Adrenal gland (tissue), 12 donors: ENCODE data around the gene XK. TPM values are rescaled to one million over a fixed set of nuclear protein-coding genes. Genes with fewer than 3 reads are reported as not detected.

Experiments
- DNase-seq, 7 donors: peaks; one replicate each; pipeline ENCODE4 v3.0.0-alpha.2; 2019 to 2020
- H3K27ac ChIP-seq, 5 donors: fragments of 200-600 bp; sonication (generic) in 4 of 5; 1 replicate in 3 of 5; 2 replicates in 2 of 5; pipeline versions ENCODE4 v1.5.1 to v1.8.0; 2016 to 2020; ENCODE audit warnings: mild to moderate bottlenecking in 1 of 5
- H3K27me3 ChIP-seq: fragments of 200-600 bp; 2 replicates; pipeline ENCODE4 v1.8.0; 2021
- H3K36me3 ChIP-seq, 2 donors: fragments of 200-600 bp; replicated peaks in 1 of 2; 1 replicate in 1 of 2; 2 replicates in 1 of 2; pipeline versions ENCODE4 v1.5.1 to v1.8.0; 2018 to 2022
- H3K4me1 ChIP-seq, 2 donors: fragments of 200-600 bp; replicated peaks in 1 of 2; 1 replicate in 1 of 2; 2 replicates in 1 of 2; pipeline versions ENCODE4 v1.5.1 to v1.8.0; 2018 to 2021
- H3K4me3 ChIP-seq, 4 donors: fragments of 200-600 bp; sonication (generic) in 3 of 4; one replicate each; pipeline ENCODE4 v1.5.1; 2016 to 2018
- H3K9me3 ChIP-seq, 3 donors: fragments of 200-600 bp; sonication (generic) in 1 of 3; replicated peaks in 1 of 3; 1 replicate in 2 of 3; 2 replicates in 1 of 3; pipeline versions ENCODE4 v1.5.1 to v1.8.0; 2016 to 2021
- POLR2A ChIP-seq, 2 donors: fragments of 450-650 bp; IDR thresholded peaks; one replicate each; pipeline ENCODE4 v1.6.1; 2017; ENCODE audit warnings: antibody characterized with exemption in 2 of 2, mild to moderate bottlenecking in 2 of 2, moderate library complexity in 1 of 2
- WGBS, 4 donors: extraction: QIAGEN DNeasy Blood & Tissue Kit in 2 of 4; methylation state at CpG; one replicate each; pipeline versions ENCODE4 v1.1.5 to v1.1.7; 2013 to 2017; 5-methylcytosine and 5-hydroxymethylcytosine counted together
- intact Hi-C, 2 donors: fragments of 100-400 bp; cut with DNase I; formaldehyde crosslinking; loops; one replicate each; pipeline versions ENCODE4 v1.14.1 to v1.15.0; 2022 to 2023
- polyA plus RNA-seq, 3 donors: library from polyadenylated mRNA; stranded (reverse); fragments of 200-250 nt in 2 of 3; fragments of 350-450 nt in 1 of 3; fragmentation: Illumina TruSeq in 1 of 3; extraction: RNeasy Lipid Tissue Mini Kit (QIAGEN cat#74804) in 1 of 3; gene quantifications; one replicate each; pipeline ENCODE4 v1.2.3, GENCODE V29; 2013 to 2014
- total RNA-seq, 9 donors: library from RNA; depleted of rRNA in 4 of 9; stranded (reverse); fragments of >200 nt in 4 of 9; fragments of 120-200 nt in 1 of 9; fragmentation: NEBNext Ultra II Directional in 1 of 9; extraction: Animal tissue kit (Norgen Biotek cat#: 25700) in 1 of 9; gene quantifications; one replicate each; pipeline versions ENCODE4 v1.1.0 to v1.2.4, GENCODE V29; 2013 to 2023
- TF ChIP-seq, protein P1 (sequence below), 6 experiments: fragments of 450-650 bp in 4 of 6; fragments of 200-600 bp in 2 of 6; sonication (generic) in 1 of 6; IDR thresholded peaks; 1 replicate in 5 of 6; 2 replicates in 1 of 6; pipeline versions ENCODE4 v1.5.1 to v1.8.0; 2016 to 2021; ENCODE audit warnings: antibody characterized with exemption in 6 of 6, mild to moderate bottlenecking in 2 of 6, moderate library complexity in 1 of 6
- donor health status: healthy with polysubstance abuse.
- donor health status: Bipolar disorder and iron deficiency.
- donor health status: DM: yes; HTN: yes; CAD: no.
- donor health status: DM: no; HTN: no; CAD: no.
- donor health status: DM: no; HTN: no; CAD: no.
- donor health status: DM: yes; HTN: yes; CAD: no.

The XK gene
- total and polyA plus RNA-seq, 12 donors = 0.44 to 3.8 (median 1.7) TPM

- H3K9me3 ChIP-seq = no peaks in the 10 kb centered on the region
- H3K36me3 ChIP-seq = no peaks in the 10 kb centered on the region
- peak overlapping the region in 1 of 4 donors; percentile 14 for H3K4me3 ChIP-seq
- 76 to 88% (median 82%) methylated on average over 4 of the region's 4 CpGs for WGBS, 4 donors
- no peak overlapping the region for H3K27ac ChIP-seq
- TF ChIP-seq, protein P1, sequence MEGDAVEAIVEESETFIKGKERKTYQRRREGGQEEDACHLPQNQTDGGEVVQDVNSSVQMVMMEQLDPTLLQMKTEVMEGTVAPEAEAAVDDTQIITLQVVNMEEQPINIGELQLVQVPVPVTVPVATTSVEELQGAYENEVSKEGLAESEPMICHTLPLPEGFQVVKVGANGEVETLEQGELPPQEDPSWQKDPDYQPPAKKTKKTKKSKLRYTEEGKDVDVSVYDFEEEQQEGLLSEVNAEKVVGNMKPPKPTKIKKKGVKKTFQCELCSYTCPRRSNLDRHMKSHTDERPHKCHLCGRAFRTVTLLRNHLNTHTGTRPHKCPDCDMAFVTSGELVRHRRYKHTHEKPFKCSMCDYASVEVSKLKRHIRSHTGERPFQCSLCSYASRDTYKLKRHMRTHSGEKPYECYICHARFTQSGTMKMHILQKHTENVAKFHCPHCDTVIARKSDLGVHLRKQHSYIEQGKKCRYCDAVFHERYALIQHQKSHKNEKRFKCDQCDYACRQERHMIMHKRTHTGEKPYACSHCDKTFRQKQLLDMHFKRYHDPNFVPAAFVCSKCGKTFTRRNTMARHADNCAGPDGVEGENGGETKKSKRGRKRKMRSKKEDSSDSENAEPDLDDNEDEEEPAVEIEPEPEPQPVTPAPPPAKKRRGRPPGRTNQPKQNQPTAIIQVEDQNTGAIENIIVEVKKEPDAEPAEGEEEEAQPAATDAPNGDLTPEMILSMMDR (IDR thresholded peaks at IDR 0.05) = no peak
- TF ChIP-seq POLR2A (IDR thresholded peaks at IDR 0.05) = no peak
- no peak for DNase-seq
- H3K27me3 ChIP-seq = no peaks in the 10 kb centered on the region
- H3K4me1 ChIP-seq = no peaks in the 10 kb centered on the region
- intact Hi-C loops = no loop called here
Measured at GRCh38 chrX:37781081-37781480, 95.5 kb downstream of the XK start.

Other genes with a start within 250 kb of the XK start
- under 1 TPM; 0.04 to 0.69 (median 0.19) TPM for gene LANCL3, start 114.1 kb upstream of the XK start, total RNA-seq
- under 1 TPM; 0.07 to 0.20 (median 0.08) TPM for gene LANCL3, start 114.1 kb upstream of the XK start, polyA plus RNA-seq
- 100 to 1,000 TPM in 2 of 9 donors, 10 to 100 TPM in 6, 1 to 10 TPM in 1; 10.0 to 153 (median 64.1) TPM for gene CYBB, start 94.3 kb downstream of the XK start, total RNA-seq
- gene CYBB, start 94.3 kb downstream of the XK start, polyA plus RNA-seq = 10 to 100 TPM in 1 of 3 donors, 1 to 10 TPM in 2; 5.5 to 22.9 (median 8.8) TPM
- 100 to 1,000 TPM in 1 of 9 donors, 10 to 100 TPM in 8; 26.6 to 101 (median 52.2) TPM for gene DYNLT3, start 161.8 kb downstream of the XK start, total RNA-seq
- 100 to 1,000 TPM in 1 of 3 donors, 10 to 100 TPM in 2; 25.2 to 137 (median 27.3) TPM for gene DYNLT3, start 161.8 kb downstream of the XK start, polyA plus RNA-seq